Dermis microvascular lymphatic vessel endothelial cell (primary cell): Measurements from ENCODE around the gene INO80. TPM values are rescaled to one million over a fixed set of nuclear protein-coding genes. Genes with fewer than 3 reads are reported as not detected.

Experiments used
- DNase-seq, 2 donors: peaks; one replicate each; pipeline versions ENCODE4 v3.0.0 to v3.0.0-alpha.2; 2010; ENCODE audit warnings: low read depth in 2 of 2
- total RNA-seq: library from RNA; depleted of rRNA; stranded (reverse); fragments of >200 nt; gene quantifications from 2 replicates; pipeline ENCODE4 v1.2.1, GENCODE V29; 2014

The INO80 gene
- total RNA-seq, 1 donor from 2014 or later: 16.8 TPM

GRCh38 chr15:41001524-41002214 lies 114.4 kb downstream of the INO80 start:
- peak in 1 of 2 donors; percentile 55 for DNase-seq

- peak in 1 of 2 donors; percentile 81 for DNase-seq
Measured at GRCh38 chr15:40999190-40999589, 116.9 kb downstream of the INO80 start.

GRCh38 chr15:40995656-40996055 lies 120.4 kb downstream of the INO80 start:
- DNase-seq: no peak

GRCh38 chr15:40992825-40993224 lies 123.3 kb downstream of the INO80 start:
- no peak for DNase-seq

- DNase-seq: no peak
Measured at GRCh38 chr15:40992241-40992741, 123.8 kb downstream of the INO80 start.

- no peak for DNase-seq
Measured at GRCh38 chr15:40991355-40991754, 124.7 kb downstream of the INO80 start.

GRCh38 chr15:40990789-40991188 lies 125.3 kb downstream of the INO80 start:
- no peak for DNase-seq

GRCh38 chr15:40990080-40990479 lies 126.0 kb downstream of the INO80 start:
- no peak for DNase-seq

- no peak for DNase-seq
Measured at GRCh38 chr15:40988156-40988555, 127.9 kb downstream of the INO80 start.

GRCh38 chr15:40986820-40987219 lies 129.3 kb downstream of the INO80 start:
- DNase-seq: no peak

- DNase-seq: no peak
Measured at GRCh38 chr15:40985541-40986330, 130.3 kb downstream of the INO80 start.

GRCh38 chr15:40984964-40985363 lies 131.1 kb downstream of the INO80 start:
- DNase-seq: peak in 1 of 2 donors; percentile 16

GRCh38 chr15:40984406-40984805 lies 131.7 kb downstream of the INO80 start:
- no peak for DNase-seq

- peak; percentile 16 to 86 for DNase-seq
Measured at GRCh38 chr15:40982855-40983254, 133.2 kb downstream of the INO80 start.

- peak in 1 of 2 donors; percentile 35 for DNase-seq
Measured at GRCh38 chr15:40981186-40981585, 134.9 kb downstream of the INO80 start.

- DNase-seq: no peak
Measured at GRCh38 chr15:40978562-40978961, 137.5 kb downstream of the INO80 start.

GRCh38 chr15:40978141-40978540 lies 137.9 kb downstream of the INO80 start:
- no peak for DNase-seq

GRCh38 chr15:40976819-40977218 lies 139.3 kb downstream of the INO80 start:
- no peak for DNase-seq

GRCh38 chr15:40974879-40975278 lies 141.2 kb downstream of the INO80 start:
- DNase-seq: no peak

- DNase-seq: no peak
Measured at GRCh38 chr15:40969363-40969762, 146.7 kb downstream of the INO80 start.

- no peak for DNase-seq
Measured at GRCh38 chr15:40968290-40969085, 147.6 kb downstream of the INO80 start.

- DNase-seq: no peak
Measured at GRCh38 chr15:40964634-40965033, 151.4 kb downstream of the INO80 start.
